DMS53 (cell line): ENCODE measurements around the gene RPL10A.

Experiments used
- DNase-seq: peaks from one replicate; lab custom pipeline; 2025; lab: John Stamatoyannopoulos, UW

Gene RPL10A

GRCh38 chr6:35492974-35493284 lies 24.7 kb downstream of the RPL10A start:
- DNase-seq: no peak

- no peak for DNase-seq
These were observed 25.2 kb downstream of the RPL10A start for GRCh38 chr6:35493307-35493983.

GRCh38 chr6:35494161-35494563 lies 26.0 kb downstream of the RPL10A start:
- no peak for DNase-seq

- DNase-seq: no peak
These were observed 27.2 kb downstream of the RPL10A start for GRCh38 chr6:35495258-35496035.

GRCh38 chr6:35496036-35496840 lies 28.0 kb downstream of the RPL10A start:
- DNase-seq: peak; percentile 65

GRCh38 chr6:35496841-35497570 lies 28.8 kb downstream of the RPL10A start, which contains the start of gene TEAD3:
TSS of gene TEAD3 (minus strand) at chr6:35497079.
- peak; percentile 72 for DNase-seq

- DNase-seq: peak; percentile 82
These were observed 29.6 kb downstream of the RPL10A start for GRCh38 chr6:35497571-35498421.

- peak; percentile 51 for DNase-seq
These were observed 30.3 kb downstream of the RPL10A start for GRCh38 chr6:35498422-35499067.

GRCh38 chr6:35499372-35499771 lies 31.2 kb downstream of the RPL10A start:
- no peak for DNase-seq

- DNase-seq: peak; percentile 85
These were observed 32.6 kb downstream of the RPL10A start for GRCh38 chr6:35500782-35501181.

GRCh38 chr6:35501784-35502183 lies 33.6 kb downstream of the RPL10A start:
- DNase-seq: no peak

GRCh38 chr6:35503534-35503933 lies 35.3 kb downstream of the RPL10A start:
- no peak for DNase-seq

- DNase-seq: peak; percentile 47
These were observed 37.8 kb downstream of the RPL10A start for GRCh38 chr6:35505999-35506412.

GRCh38 chr6:35506536-35506935 lies 38.3 kb downstream of the RPL10A start:
- no peak for DNase-seq

- no peak for DNase-seq
These were observed 39.0 kb downstream of the RPL10A start for GRCh38 chr6:35507221-35507620.

- DNase-seq: peak; percentile 44
These were observed 39.8 kb downstream of the RPL10A start for GRCh38 chr6:35508027-35508426.

GRCh38 chr6:35508542-35508941 lies 40.3 kb downstream of the RPL10A start:
- DNase-seq: peak; percentile 30

GRCh38 chr6:35510916-35511561 lies 42.8 kb downstream of the RPL10A start:
- DNase-seq: no peak

- no peak for DNase-seq
These were observed 43.4 kb downstream of the RPL10A start for GRCh38 chr6:35511562-35511941.

GRCh38 chr6:35512006-35512405 lies 43.8 kb downstream of the RPL10A start:
- DNase-seq: no peak
